ENCODE measurements around the gene SHC4. TPM values are rescaled to one million over a fixed set of nuclear protein-coding genes. Genes with fewer than 3 reads are reported as not detected.

SHC4 gene
- polyA plus RNA-seq, 1 of the 3 experiments (the other 2 are of a cell fraction): 1.6 TPM

- TF ChIP-seq REST (IDR thresholded peaks at IDR 0.05; ENCODE audit: low read depth, low read length) (no peak), MEF2A (IDR thresholded peaks at IDR 0.05; ENCODE audit: borderline replicate concordance, low read depth) (0 out of 2 replicates have a peak, but pooled peaks have one; percentile 6), USF2 (IDR thresholded peaks at IDR 0.05; ENCODE audit: borderline replicate concordance, low read depth, low read length) (no peak), POLR2AphosphoS5 (IDR thresholded peaks at IDR 0.05; ENCODE audit: low read depth, low read length) (no peak; the same call in 1 of the 2 replicates), JUND (IDR thresholded peaks at IDR 0.05) (peak; percentile 53; the same call in 1 of the 2 replicates), GATA2 (CRISPR knock-in tag; IDR thresholded peaks at IDR 0.05) (no peak), PBX3 (IDR thresholded peaks at IDR 0.05) (peak; percentile 81), ZBTB33 (IDR thresholded peaks at IDR 0.05; ENCODE audit: borderline replicate concordance, low read depth) (no peak; the same call in 1 of the 2 replicates), GABPA (IDR thresholded peaks at IDR 0.05; ENCODE audit: low read depth) (no peak), RAD21 (IDR thresholded peaks at IDR 0.05; ENCODE audit: low read length) (no peak)
Observed at GRCh38 chr15:48866141-48866563, 97.6 kb downstream of the SHC4 start (continued).

GRCh38 chr15:48865370-48866079 is 98.2 kb downstream of the SHC4 start:
- no peak for DNase-seq
- no peaks in the 10 kb centered on the region for H3K79me2 ChIP-seq (ENCODE audit: insufficient read depth)
- H3K9me3 ChIP-seq: no peaks in the 10 kb centered on the region
- peaks cover 0 to 41% of the 10 kb centered on the region in 2 experiments; a peak in 3 of 4 replicates for H3K4me1 ChIP-seq (ENCODE audit: control insufficient read depth in 1 of 2, insufficient read depth in 2 of 2, low read depth in 1 of 2, low read length in 1 of 2)
- peak overlapping the region; percentile 17 for H3K4me2 ChIP-seq
- H3F3A ChIP-seq (replicated peaks; ENCODE audit: insufficient read depth): peaks cover 18% of the 10 kb centered on the region
- ChIA-PET POLR2A (no interaction called here), CTCF (interaction anchor here (0.7 to 1.8 kb wide), 5 partner anchors 9 to 1186 kb away, joined by 3 to 6 read pairs (median 3); partner anchors contain the start of gene EID1)
- no peaks in the 10 kb centered on the region for H4K20me1 ChIP-seq (ENCODE audit: insufficient read depth)
- H3K4me3 ChIP-seq (ENCODE audit: low read depth in 2 of 2, low read length in 1 of 2): no peak overlapping the region
- peak overlapping the region; percentile 44 for H3K9ac ChIP-seq
- WGBS (ENCODE audit: low lambda C conversion rate): 44% methylated on average over 3 of the region's 3 CpGs
- no peaks in the 10 kb centered on the region for H3K9me2 ChIP-seq
- H3K27ac ChIP-seq (ENCODE audit: low read depth in 2 of 2, low read length in 1 of 2): peak overlapping the region; percentile 65 to 84; a peak in 3 of 4 replicates
- H2AFZ ChIP-seq (ENCODE audit: low read depth): peak overlapping the region; percentile 44; the same call in 1 of the 2 replicates
- no peaks in the 10 kb centered on the region for H3K27me3 ChIP-seq (ENCODE audit: insufficient read depth)
- H3K36me3 ChIP-seq (replicated peaks in 1 of 2; ENCODE audit: control insufficient read depth in 1 of 2, insufficient read depth in 2 of 2, low read length in 1 of 2): no peaks in the 10 kb centered on the region
- TF ChIP-seq FOSL2 (IDR thresholded peaks at IDR 0.05; ENCODE audit: borderline replicate concordance, low read depth): no peak
- no peak for TF ChIP-seq FOXM1 (IDR thresholded peaks at IDR 0.05; ENCODE audit: low read depth)
- no peak for TF ChIP-seq SMC3 (IDR thresholded peaks at IDR 0.05; ENCODE audit: low read depth, low read length)
- no peak for TF ChIP-seq REST (IDR thresholded peaks at IDR 0.05; ENCODE audit: low read depth, low read length)
- TF ChIP-seq FOXJ3 (CRISPR knock-in tag; IDR thresholded peaks at IDR 0.05): no peak
- no peak for TF ChIP-seq GABPA (IDR thresholded peaks at IDR 0.05; ENCODE audit: low read depth)
- no peak for TF ChIP-seq MEF2A (IDR thresholded peaks at IDR 0.05; ENCODE audit: borderline replicate concordance, low read depth)
- no peak for TF ChIP-seq MXI1 (IDR thresholded peaks at IDR 0.05; ENCODE audit: low read depth, low read length)
- TF ChIP-seq ELF1 (IDR thresholded peaks at IDR 0.05): no peak
- no peak for TF ChIP-seq YY1 (IDR thresholded peaks at IDR 0.05; ENCODE audit: low read depth)
- TF ChIP-seq SIN3A (IDR thresholded peaks at IDR 0.05; ENCODE audit: borderline replicate concordance, low read depth, low read length): no peak
- no peak for TF ChIP-seq EZH2phosphoT487 (IDR thresholded peaks at IDR 0.05; ENCODE audit: borderline replicate concordance, low read depth)
